ENCODE data around the gene STRN. TPM values are rescaled to one million over a fixed set of nuclear protein-coding genes. Genes with fewer than 3 reads are reported as not detected.
"Not testable (repeated sequence)": the region's sequence is repeated elsewhere in the genome, so short reads cannot be mapped to it uniquely, and the experiment has no call there.

The STRN gene
- total RNA-seq, 1 donor from 2014 or later = 7.0 TPM

GRCh38 chr2:36843838-36844237 is 122.5 kb downstream of the STRN start:
- no peak for ATAC-seq

DNA sequence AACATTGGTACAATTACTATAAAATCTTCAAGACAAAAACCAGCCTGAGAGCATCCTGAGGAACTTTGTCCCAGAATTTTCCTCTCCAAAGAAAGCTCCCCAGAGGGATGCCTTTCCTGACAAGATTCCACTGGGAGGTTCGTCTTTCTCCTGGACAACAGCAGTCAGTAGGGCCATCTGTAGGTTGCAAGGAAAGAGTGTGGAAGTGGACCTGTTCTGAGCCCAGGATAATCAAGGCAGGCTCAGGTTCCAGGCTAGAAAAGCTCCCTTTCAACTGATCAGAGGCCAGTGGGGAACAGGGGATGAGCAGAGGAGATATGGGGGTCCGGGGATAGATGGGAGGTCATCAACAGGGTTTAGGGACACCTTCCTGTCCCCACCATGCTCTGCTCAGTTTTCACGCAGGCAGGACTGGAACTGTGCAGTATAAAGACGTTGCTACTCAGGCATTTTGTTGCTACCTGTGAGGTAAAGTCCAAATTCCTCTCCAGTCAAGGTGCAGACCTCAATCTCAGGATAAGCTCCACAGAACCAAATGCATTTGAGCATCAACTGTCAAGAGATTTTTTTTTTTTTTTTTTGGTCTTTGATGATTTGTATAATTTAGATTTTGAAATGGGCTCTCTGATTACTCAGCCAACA is 126.2 kb downstream of the STRN start:
- no peak for DNase-seq (ENCODE audit: low spot score)
- no peak for ATAC-seq

More at GRCh38 chr2:36843838-36844237, 122.5 kb downstream of the STRN start:
- no peak for DNase-seq (ENCODE audit: low spot score)

DNA sequence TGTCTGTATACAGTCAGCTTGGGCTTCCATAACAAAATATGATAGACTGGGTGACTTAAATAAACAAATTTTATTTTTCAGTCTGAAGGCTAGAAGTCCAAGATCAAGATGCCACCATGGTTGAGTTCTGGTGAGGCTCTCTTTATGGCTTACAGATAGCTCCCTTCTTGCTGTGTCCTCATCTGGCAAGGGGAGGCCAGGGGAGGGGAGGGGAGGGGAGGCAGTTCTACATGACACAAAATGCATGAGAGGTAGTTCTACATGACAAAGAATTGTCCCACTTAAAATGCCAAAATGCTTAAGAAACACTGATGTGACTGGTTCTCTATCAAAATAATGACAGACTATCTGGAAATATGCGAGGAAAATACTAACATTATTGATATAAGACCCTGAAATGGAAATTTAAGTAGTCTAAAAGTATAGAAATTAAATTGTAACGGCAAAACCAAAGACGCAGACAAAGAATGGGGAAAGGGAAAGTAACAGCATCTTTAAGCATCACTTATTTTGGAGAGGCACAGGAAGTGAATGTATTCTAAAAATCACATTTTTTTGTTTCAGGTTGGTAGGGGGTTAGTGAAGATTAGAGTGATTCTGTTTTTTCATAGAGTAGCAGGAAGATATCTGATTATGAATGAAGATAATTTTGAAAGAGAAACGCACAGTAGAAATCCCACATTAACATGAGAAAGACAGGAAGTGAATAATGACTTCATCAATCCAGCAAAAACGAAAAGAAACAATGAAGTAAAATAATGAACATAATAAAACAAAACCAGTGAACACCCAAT is 131.4 kb downstream of the STRN start:
- no peak for ATAC-seq
- no peak for DNase-seq (ENCODE audit: low spot score)

GRCh38 chr2:36834203-36834602 is 132.1 kb downstream of the STRN start:
- no peak for DNase-seq (ENCODE audit: low spot score)
- ATAC-seq = no peak

DNA sequence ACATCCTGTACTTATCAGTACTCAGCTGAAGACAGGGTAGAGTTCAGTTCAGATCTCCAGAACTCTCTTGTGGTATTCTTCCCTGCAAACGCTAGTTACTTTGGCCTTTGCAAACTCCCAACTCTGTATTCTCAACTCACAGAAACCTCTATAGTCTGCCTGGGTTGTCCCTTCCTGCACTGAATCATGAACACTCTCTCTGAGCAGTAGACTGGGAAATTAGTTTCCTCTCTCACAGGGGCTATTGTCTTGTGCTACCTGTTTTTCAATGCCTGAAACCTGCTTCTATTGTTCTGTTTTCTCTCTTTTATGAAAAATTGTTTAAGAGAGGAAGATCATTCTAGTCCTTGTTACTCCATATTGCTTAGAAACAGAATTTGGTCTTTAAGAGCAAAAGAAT is 135.2 kb downstream of the STRN start:
- ATAC-seq (no peak), DNase-seq (ENCODE audit: low spot score) (no peak)

- not testable (repeated sequence) for ATAC-seq; DNase-seq (ENCODE audit: low spot score)
Measured at GRCh38 chr2:36824683-36825082, 141.7 kb downstream of the STRN start.

DNA sequence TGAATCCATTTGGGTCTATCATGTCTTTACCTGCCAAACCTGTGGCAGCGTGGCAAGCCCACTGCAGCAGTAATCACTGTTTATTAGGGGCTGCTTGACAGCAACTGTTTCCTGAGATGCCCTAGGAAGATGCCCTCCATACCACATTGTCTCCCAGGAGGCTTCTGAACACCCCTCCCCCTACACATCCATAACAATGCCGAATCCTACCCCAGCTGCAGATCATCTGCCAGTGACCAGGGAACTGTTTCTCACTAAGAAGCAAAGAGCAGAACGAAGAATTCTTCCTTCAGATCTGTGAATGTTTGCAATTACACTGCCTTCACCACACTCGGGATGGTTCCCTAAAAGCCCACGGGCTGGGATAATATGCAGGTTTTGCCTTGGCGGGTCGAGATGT is 142.1 kb downstream of the STRN start:
- ATAC-seq (no peak), DNase-seq (ENCODE audit: low spot score) (no peak)

GRCh38 chr2:36823862-36824261 is 142.5 kb downstream of the STRN start:
- DNase-seq (ENCODE audit: low spot score) = no peak
- no peak for ATAC-seq

GRCh38 chr2:36820942-36821605 is 145.3 kb downstream of the STRN start:
- peak; percentile 96 for ATAC-seq
- DNase-seq (ENCODE audit: low spot score) = peak; percentile 72

- no peak for DNase-seq (ENCODE audit: low spot score)
- ATAC-seq = no peak
Measured at GRCh38 chr2:36819095-36819711, 147.1 kb downstream of the STRN start.

GRCh38 chr2:36818542-36818941 is 147.8 kb downstream of the STRN start:
- ATAC-seq (no peak), DNase-seq (ENCODE audit: low spot score) (no peak)

GRCh38 chr2:36812196-36812595 is 154.1 kb downstream of the STRN start:
- ATAC-seq = peak; percentile 84

GRCh38 chr2:36811071-36811470 is 155.3 kb downstream of the STRN start:
- ATAC-seq = no peak
- no peak for DNase-seq (ENCODE audit: low spot score)

More at GRCh38 chr2:36812196-36812595, 154.1 kb downstream of the STRN start:
- no peak for DNase-seq (ENCODE audit: low spot score)

GRCh38 chr2:36809069-36809445 is 157.3 kb downstream of the STRN start:
- ATAC-seq (no peak), DNase-seq (ENCODE audit: low spot score) (no peak)

DNA sequence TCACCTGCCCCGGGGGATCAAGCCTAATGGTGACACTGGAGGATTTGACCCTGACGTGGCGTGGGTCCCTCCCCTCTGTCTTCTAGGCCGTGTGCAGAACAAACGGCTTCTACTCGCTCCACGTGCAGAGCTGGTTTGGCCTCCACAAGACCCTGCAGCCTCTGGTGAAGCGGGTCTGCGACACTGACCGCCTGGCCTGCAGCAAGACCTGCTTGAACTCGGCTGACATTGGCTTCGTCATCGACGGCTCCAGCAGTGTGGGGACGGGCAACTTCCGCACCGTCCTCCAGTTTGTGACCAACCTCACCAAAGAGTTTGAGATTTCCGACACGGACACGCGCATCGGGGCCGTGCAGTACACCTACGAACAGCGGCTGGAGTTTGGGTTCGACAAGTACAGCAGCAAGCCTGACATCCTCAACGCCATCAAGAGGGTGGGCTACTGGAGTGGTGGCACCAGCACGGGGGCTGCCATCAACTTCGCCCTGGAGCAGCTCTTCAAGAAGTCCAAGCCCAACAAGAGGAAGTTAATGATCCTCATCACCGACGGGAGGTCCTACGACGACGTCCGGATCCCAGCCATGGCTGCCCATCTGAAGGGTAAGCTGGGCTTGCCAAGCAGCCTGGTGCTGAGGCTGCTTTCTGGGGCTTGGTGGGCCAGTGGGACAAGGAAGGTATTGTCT is 157.8 kb downstream of the STRN start:
- ATAC-seq (no peak), DNase-seq (ENCODE audit: low spot score) (no peak)

GRCh38 chr2:36807223-36807886 is 159.0 kb downstream of the STRN start:
- no peak for ATAC-seq

GRCh38 chr2:36805635-36806224 is 160.6 kb downstream of the STRN start:
- DNase-seq (ENCODE audit: low spot score) (no peak), ATAC-seq (no peak)

More at GRCh38 chr2:36807223-36807886, 159.0 kb downstream of the STRN start:
- DNase-seq (ENCODE audit: low spot score) = no peak

GRCh38 chr2:36802952-36803351 is 163.4 kb downstream of the STRN start:
- no peak for DNase-seq (ENCODE audit: low spot score)
- ATAC-seq = no peak

DNA sequence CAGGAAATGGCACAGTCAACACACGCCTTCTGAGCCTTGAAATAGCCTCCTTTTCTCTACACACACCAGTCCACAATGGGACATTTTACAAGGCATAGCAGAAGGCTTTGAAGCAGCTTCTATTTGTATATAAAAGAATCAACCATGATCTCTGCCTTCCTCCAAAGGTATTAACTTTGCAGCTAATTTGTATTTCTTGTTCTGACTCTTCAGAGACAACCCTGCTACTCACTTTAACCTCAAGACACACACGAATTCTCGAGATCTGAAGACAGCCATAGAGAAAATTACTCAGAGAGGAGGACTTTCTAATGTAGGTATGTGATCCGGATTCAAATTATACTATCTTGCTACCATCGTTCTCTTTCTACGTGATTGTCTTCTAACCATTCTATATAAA is 165.2 kb downstream of the STRN start:
- DNase-seq (ENCODE audit: low spot score) (no peak), ATAC-seq (no peak)

- DNase-seq (ENCODE audit: low spot score) (no peak), ATAC-seq (no peak)
Measured at GRCh38 chr2:36800381-36800780, 166.0 kb downstream of the STRN start.

All from left lobe of liver (tissue), 2 donors.